ENCODE results near the gene GABRD.

- TF ChIP-seq CTCF (IDR thresholded peaks at IDR 0.05; ENCODE audit: low read depth, low read length, poor library complexity, severe bottlenecking): no peak
- TF ChIP-seq EZH2phosphoT487 (IDR thresholded peaks at IDR 0.05; ENCODE audit: borderline replicate concordance, low read length): no peak
Observed at GRCh38 chr1:1997576-1997975, 21.6 kb upstream of the GABRD start.
